Natural killer cell treated with Interleukin-12 subunit alpha and Interleukin-12 subunit beta and Interleukin-15 and Interleukin-18, amount 100 ng/mL, for 72 hours (primary cell): Measurements from ENCODE around the gene POR. TPM values are rescaled to one million over a fixed set of nuclear protein-coding genes. Genes with fewer than 3 reads are reported as not detected.
"Not testable (repeated sequence)": the region's sequence is repeated elsewhere in the genome, so short reads cannot be mapped to it uniquely, and the experiment has no call there.

Experiments used
- ATAC-seq, 2 donors: fragments of 150-1000 bp; cut with Tn5 transposase in 1 of 2; sonication (Bioruptor Pico), chemical (Tn5 transposase) in 1 of 2; 2 replicates each; pipeline ENCODE4 v1.10.0; 2021
- DNase-seq: peaks from one replicate; pipeline ENCODE4 v3.0.0; 2022; ENCODE audit warnings: low spot score
- H3K27ac Mint-ChIP-seq, 2 donors: 1 replicate in 1 of 2; 2 replicates in 1 of 2; pipeline ENCODE4 v1.8.0; 2022; ENCODE audit warnings: mixed read lengths in 2 of 2, mild to moderate bottlenecking in 1 of 2, moderate library complexity in 1 of 2
- H3K27me3 Mint-ChIP-seq, 2 donors: 1 replicate in 1 of 2; 2 replicates in 1 of 2; pipeline ENCODE4 v1.8.0; 2022; ENCODE audit warnings: mixed read lengths in 2 of 2
- H3K36me3 Mint-ChIP-seq: one replicate; pipeline ENCODE4 v1.8.0; 2022; ENCODE audit warnings: mixed read lengths
- H3K4me1 Mint-ChIP-seq, 2 donors: 1 replicate in 1 of 2; 2 replicates in 1 of 2; pipeline ENCODE4 v1.8.0; 2022; ENCODE audit warnings: low read depth in 2 of 2, mixed read lengths in 2 of 2, mild to moderate bottlenecking in 1 of 2
- H3K4me3 Mint-ChIP-seq: one replicate; pipeline ENCODE4 v1.8.0; 2022; ENCODE audit warnings: mixed read lengths
- H3K9me3 Mint-ChIP-seq: 2 replicates; pipeline ENCODE4 v1.8.0; 2022; ENCODE audit warnings: mixed read lengths
- total RNA-seq, 2 donors: library from RNA; stranded (reverse); gene quantifications; one replicate each; pipeline ENCODE4 v1.2.3, GENCODE V29; 2022

POR gene
- total RNA-seq, 2 donors from 2014 or later, result 112 to 164 TPM

GRCh38 chr7:75891237-75891636 lies 23.7 kb upstream of the POR start:
- not testable (repeated sequence) for H3K4me1 Mint-ChIP-seq, H3K27me3 Mint-ChIP-seq, DNase-seq, H3K36me3 Mint-ChIP-seq, ATAC-seq, H3K27ac Mint-ChIP-seq, H3K4me3 Mint-ChIP-seq, H3K9me3 Mint-ChIP-seq

- Mint-ChIP-seq H3K27ac (no peak overlapping the region), H3K4me3 (no peak overlapping the region), H3K4me1 (peaks cover 0 to 8% of the 10 kb centered on the region in 2 donors), H3K27me3 (no peaks in the 10 kb centered on the region), H3K9me3 (no peaks in the 10 kb centered on the region), H3K36me3 (no peaks in the 10 kb centered on the region)
- DNase-seq (no peak), ATAC-seq (no peak)
Observed at GRCh38 chr7:75891815-75892411, 23.0 kb upstream of the POR start.

GRCh38 chr7:75892634-75893272 lies 22.2 kb upstream of the POR start:
- H3K9me3 Mint-ChIP-seq, result no peaks in the 10 kb centered on the region
- peak in 1 of 2 donors; percentile 14 for ATAC-seq

GRCh38 chr7:75896803-75897327 lies 18.1 kb upstream of the POR start:
- ATAC-seq (no peak), DNase-seq (no peak)
- H3K36me3 Mint-ChIP-seq, result no peaks in the 10 kb centered on the region
- H3K27ac Mint-ChIP-seq, result no peak overlapping the region
- peaks cover 0 to 4% of the 10 kb centered on the region in 2 donors for H3K4me1 Mint-ChIP-seq
- H3K27me3 Mint-ChIP-seq, result no peaks in the 10 kb centered on the region
- H3K4me3 Mint-ChIP-seq, result no peak overlapping the region
- no peaks in the 10 kb centered on the region for H3K9me3 Mint-ChIP-seq

More at GRCh38 chr7:75892634-75893272, 22.2 kb upstream of the POR start:
- H3K4me3 Mint-ChIP-seq, result no peak overlapping the region
- peaks cover 0 to 8% of the 10 kb centered on the region in 2 donors for H3K4me1 Mint-ChIP-seq
- no peak for DNase-seq
- H3K27ac Mint-ChIP-seq, result no peak overlapping the region
- H3K27me3 Mint-ChIP-seq, result no peaks in the 10 kb centered on the region
- H3K36me3 Mint-ChIP-seq, result no peaks in the 10 kb centered on the region

GRCh38 chr7:75900617-75901315 lies 14.2 kb upstream of the POR start:
- no peak overlapping the region for H3K27ac Mint-ChIP-seq
- ATAC-seq (no peak), DNase-seq (no peak)
- no peaks in the 10 kb centered on the region for H3K36me3 Mint-ChIP-seq
- H3K4me3 Mint-ChIP-seq, result no peak overlapping the region
- H3K4me1 Mint-ChIP-seq, result peaks cover 0 to 5% of the 10 kb centered on the region in 2 donors
- H3K27me3 Mint-ChIP-seq, result no peaks in the 10 kb centered on the region
- H3K9me3 Mint-ChIP-seq, result no peaks in the 10 kb centered on the region

- Mint-ChIP-seq H3K4me1 (peaks cover 0 to 10% of the 10 kb centered on the region in 2 donors), H3K9me3 (no peaks in the 10 kb centered on the region), H3K36me3 (no peaks in the 10 kb centered on the region), H3K27ac (peak overlapping the region; percentile 39 to 77), H3K4me3 (peak overlapping the region; percentile 43), H3K27me3 (no peaks in the 10 kb centered on the region)
- DNase-seq (peak; percentile 67), ATAC-seq (peak; percentile 84 to 88)
Observed at GRCh38 chr7:75905785-75906604, 9.0 kb upstream of the POR start.

GRCh38 chr7:75906991-75907667 lies 7.8 kb upstream of the POR start:
- ATAC-seq (no peak), DNase-seq (no peak)
- no peaks in the 10 kb centered on the region for H3K27me3 Mint-ChIP-seq
- no peak overlapping the region for H3K4me3 Mint-ChIP-seq
- H3K36me3 Mint-ChIP-seq, result no peaks in the 10 kb centered on the region
- no peak overlapping the region for H3K27ac Mint-ChIP-seq
- H3K9me3 Mint-ChIP-seq, result no peaks in the 10 kb centered on the region
- H3K4me1 Mint-ChIP-seq, result peaks cover 0 to 10% of the 10 kb centered on the region in 2 donors

- H3K9me3 Mint-ChIP-seq, DNase-seq, ATAC-seq, H3K27me3 Mint-ChIP-seq, H3K27ac Mint-ChIP-seq, H3K36me3 Mint-ChIP-seq, H3K4me3 Mint-ChIP-seq: not testable (repeated sequence)
- peaks cover 0 to 10% of the 10 kb centered on the region in 2 donors for H3K4me1 Mint-ChIP-seq
Observed at GRCh38 chr7:75907668-75908039, 7.3 kb upstream of the POR start.

GRCh38 chr7:75909521-75910132 lies 5.3 kb upstream of the POR start:
- no peak for DNase-seq
- H3K4me3 Mint-ChIP-seq, result no peak overlapping the region
- no peak for ATAC-seq
- no peaks in the 10 kb centered on the region for H3K9me3 Mint-ChIP-seq
- H3K27ac Mint-ChIP-seq, result no peak overlapping the region
- peaks cover 5 to 9% of the 10 kb centered on the region in 2 donors for H3K4me1 Mint-ChIP-seq
- H3K27me3 Mint-ChIP-seq, result no peaks in the 10 kb centered on the region
- H3K36me3 Mint-ChIP-seq, result no peaks in the 10 kb centered on the region

- ATAC-seq, H3K4me3 Mint-ChIP-seq, DNase-seq, H3K36me3 Mint-ChIP-seq, H3K9me3 Mint-ChIP-seq, H3K27me3 Mint-ChIP-seq, H3K27ac Mint-ChIP-seq: not testable (repeated sequence)
- H3K4me1 Mint-ChIP-seq, result peaks cover 9 to 12% of the 10 kb centered on the region in 2 donors
Observed at GRCh38 chr7:75911186-75911585, 3.8 kb upstream of the POR start.

- DNase-seq, result no peak
- Mint-ChIP-seq H3K4me1 (peaks cover 13 to 21% of the 10 kb centered on the region in 2 donors), H3K4me3 (peak overlapping the region; percentile 91), H3K27ac (no peak overlapping the region), H3K36me3 (no peaks in the 10 kb centered on the region), H3K27me3 (no peaks in the 10 kb centered on the region), H3K9me3 (no peaks in the 10 kb centered on the region)
- no peak for ATAC-seq
Observed at GRCh38 chr7:75913437-75913836, 1.5 kb upstream of the POR start.

GRCh38 chr7:75914169-75914654 lies 743 bp upstream of the POR start:
- DNase-seq (no peak), ATAC-seq (no peak)
- Mint-ChIP-seq H3K36me3 (no peaks in the 10 kb centered on the region), H3K9me3 (no peaks in the 10 kb centered on the region), H3K27me3 (no peaks in the 10 kb centered on the region), H3K27ac (peak overlapping the region; percentile 71 to 93), H3K4me1 (peaks cover 19 to 29% of the 10 kb centered on the region in 2 donors), H3K4me3 (peak overlapping the region; percentile 91)
